HepG2 (cell line): ENCODE results near the gene UNC5CL. TPM values are rescaled to one million over a fixed set of nuclear protein-coding genes. Genes with fewer than 3 reads are reported as not detected.
A peak's percentile ranks its signal among the peaks of the same experiment; 100 is the strongest.

Source experiments
- ATAC-seq: fragments of 200-7000 bp; cut with Tn5 transposase; 3 replicates; pipeline ENCODE4 v1.9.1; 2020; ENCODE audit warnings: mild to moderate bottlenecking, moderate library complexity
- BruUV-seq: library from RNA; stranded (reverse); fragments of 400-500 nt; replicated peaks from 2 replicates; lab custom pipeline; 2021; lab: Mats Ljungman, UMichigan
- CTCF ChIA-PET: fragments of 300-600 bp; formaldehyde crosslinking; extraction: SDS; loops from one replicate; lab custom pipeline; 2021; ENCODE audit warnings: low total read pairs, inconsistent platforms, low intra/inter-chr PET ratio; lab: Yijun Ruan, JAX
- POLR2A ChIA-PET: fragments of 350-600 bp; sonication (Branson Sonifier 250); formaldehyde crosslinking; loops from one replicate; lab custom pipeline; 2020; ENCODE audit warnings: antibody characterized with exemption, inconsistent platforms; lab: Yijun Ruan, JAX
- DNase-seq: peaks from one replicate; pipeline ENCODE4 v3.0.0-alpha.2; 2015; ENCODE audit warnings: low spot score
- FAIRE-seq: peaks from 3 replicates; lab custom pipeline; 2011; peaks lifted over from hg19 to GRCh38; lab: Jason Lieb, UNC
- H2AFZ ChIP-seq: one replicate; pipeline ENCODE4 v1.6.1; 2011; ENCODE audit warnings: low read length, inconsistent platforms
- H3K27ac ChIP-seq: fragments of 300-600 bp; 3 replicates; pipeline ENCODE4 v1.8.0; 2011; ENCODE audit warnings: mixed run types, mild to moderate bottlenecking, mixed read lengths, low read length, inconsistent platforms; ENCODE audit not compliant: insufficient read depth; ENCODE audit errors: extremely low read length
- H3K27me3 ChIP-seq, 2 experiments: fragments of 200-600 bp in 1 of 2; 2 replicates in 1 of 2; 3 replicates in 1 of 2; pipeline versions ENCODE4 v1.6.0 to v1.8.0; 2011; ENCODE audit warnings: low read length in 2 of 2, mild to moderate bottlenecking in 2 of 2, moderate library complexity in 2 of 2, inconsistent platforms in 1 of 2; ENCODE audit not compliant: insufficient read depth in 2 of 2, control insufficient read depth in 1 of 2
- H3K36me3 ChIP-seq, 2 experiments: fragments of 200-600 bp in 1 of 2; replicated peaks in 1 of 2; 2 replicates in 1 of 2; 3 replicates in 1 of 2; pipeline versions ENCODE4 v1.5.1 to v1.8.0; 2011; ENCODE audit warnings: low read length in 2 of 2, inconsistent platforms in 1 of 2; ENCODE audit not compliant: insufficient read depth in 2 of 2, control insufficient read depth in 1 of 2
- H3K4me1 ChIP-seq: 2 replicates; pipeline ENCODE4 v1.5.1; 2012; ENCODE audit warnings: low read length, inconsistent platforms; ENCODE audit not compliant: insufficient read depth
- H3K4me2 ChIP-seq: 2 replicates; pipeline ENCODE4 v1.6.0; 2011; ENCODE audit warnings: low read depth, low read length, inconsistent platforms
- H3K4me3 ChIP-seq, 3 experiments: fragments of 200-600 bp in 1 of 3; sonication (generic), shearing (Covaris generic) in 1 of 3; replicated peaks in 1 of 3; 2 replicates each; pipeline ENCODE4 v1.5.1; 2011 to 2016; ENCODE audit warnings: low read length in 3 of 3, inconsistent platforms in 2 of 3, low read depth in 2 of 3, mild to moderate bottlenecking in 2 of 3, control low read depth in 1 of 3, mixed read lengths in 1 of 3; ENCODE audit not compliant: insufficient read depth in 1 of 3
- H3K79me2 ChIP-seq: one replicate; pipeline ENCODE4 v1.6.1; 2011; ENCODE audit warnings: low read length, inconsistent platforms; ENCODE audit not compliant: insufficient read depth
- H3K9ac ChIP-seq: 2 replicates; pipeline ENCODE4 v1.6.0; 2011; ENCODE audit warnings: mild to moderate bottlenecking, low read depth, low read length, inconsistent platforms; ENCODE audit not compliant: insufficient read depth
- H3K9me3 ChIP-seq: 2 replicates; pipeline ENCODE4 v1.5.1; 2012; ENCODE audit warnings: mild to moderate bottlenecking, low read length
- H4K20me1 ChIP-seq: 2 replicates; pipeline ENCODE4 v1.6.0; 2011; ENCODE audit warnings: inconsistent platforms, mild to moderate bottlenecking, low read length, moderate library complexity; ENCODE audit not compliant: insufficient read depth
- AHDC1 ChIP-seq: sonication (generic); formaldehyde crosslinking; IDR thresholded peaks from 2 replicates; pipeline ENCODE4 v1.5.1; 2020; ENCODE audit warnings: mild to moderate bottlenecking, missing genetic modification reagents, borderline replicate concordance
- ARID5B ChIP-seq: IDR thresholded peaks from 2 replicates; pipeline ENCODE4 v1.4.0; 2020; ENCODE audit warnings: mild to moderate bottlenecking, missing genetic modification reagents
- HNF4A ChIP-seq: sonication (generic); formaldehyde crosslinking; IDR thresholded peaks from 2 replicates; pipeline ENCODE4 v1.4.0; 2020; ENCODE audit warnings: missing genetic modification reagents
- TAF15 ChIP-seq: fragments of 200-400 bp; formaldehyde crosslinking; IDR thresholded peaks from one replicate; pipeline ENCODE4 v1.6.1; 2018; ENCODE audit warnings: mild to moderate bottlenecking, low read depth, low read length; ENCODE audit not compliant: poor library complexity, severe bottlenecking
- WGBS: methylation state at CpG from one replicate; pipeline ENCODE4 v1.1.6; 2017; ENCODE audit warnings: low lambda C conversion rate; 5-methylcytosine and 5-hydroxymethylcytosine counted together
- in situ Hi-C: cut with HindIII; loops from 2 replicates; pipeline ENCODE4 v1.10.0; 2017; ENCODE audit warnings: low pct_unique_long_range_greater_than_20kb; ENCODE audit not compliant: extremely low pct_ligation_motif_present
- intact Hi-C: fragments of 100-400 bp; cut with micrococcal nuclease; formaldehyde crosslinking; loops from one replicate; pipeline ENCODE4 v1.10.0; 2022; ENCODE audit not compliant: unreplicated experiment
- polyA plus RNA-seq, 8 experiments: library from polyadenylated mRNA; depleted of rRNA in 3 of 8; stranded (reverse) in 7 of 8; unstranded in 1 of 8; fragments of >200 nt; fragmentation: Illumina TruSeq in 4 of 8; extraction: Trizol in 4 of 8; gene quantifications; 2 replicates each; pipeline versions ENCODE4 v1.2.1 to v1.2.3, GENCODE V29; 2011 to 2016; ENCODE audit warnings: low read depth in 4 of 8, missing spikeins in 1 of 8, mixed read lengths in 1 of 8; ENCODE audit not compliant: insufficient read depth in 1 of 8
- total RNA-seq, 5 experiments: library from RNA; depleted of rRNA; stranded (reverse); fragments of >200 nt; fragmentation: Illumina TruSeq; extraction: Trizol; gene quantifications; 2 replicates each; pipeline ENCODE4 v1.2.3, GENCODE V29; 2016; ENCODE audit warnings: low read depth in 1 of 5

UNC5CL gene
- total and polyA plus RNA-seq, 2 of the 13 experiments (the other 11 are each of a cell fraction or from before 2014, with no cell fraction given) = 2.4 to 2.5 TPM

GRCh38 chr6:40990301-40990700 lies 48.7 kb downstream of the UNC5CL start (continued):
- TF ChIP-seq AHDC1 = no peak

DNA sequence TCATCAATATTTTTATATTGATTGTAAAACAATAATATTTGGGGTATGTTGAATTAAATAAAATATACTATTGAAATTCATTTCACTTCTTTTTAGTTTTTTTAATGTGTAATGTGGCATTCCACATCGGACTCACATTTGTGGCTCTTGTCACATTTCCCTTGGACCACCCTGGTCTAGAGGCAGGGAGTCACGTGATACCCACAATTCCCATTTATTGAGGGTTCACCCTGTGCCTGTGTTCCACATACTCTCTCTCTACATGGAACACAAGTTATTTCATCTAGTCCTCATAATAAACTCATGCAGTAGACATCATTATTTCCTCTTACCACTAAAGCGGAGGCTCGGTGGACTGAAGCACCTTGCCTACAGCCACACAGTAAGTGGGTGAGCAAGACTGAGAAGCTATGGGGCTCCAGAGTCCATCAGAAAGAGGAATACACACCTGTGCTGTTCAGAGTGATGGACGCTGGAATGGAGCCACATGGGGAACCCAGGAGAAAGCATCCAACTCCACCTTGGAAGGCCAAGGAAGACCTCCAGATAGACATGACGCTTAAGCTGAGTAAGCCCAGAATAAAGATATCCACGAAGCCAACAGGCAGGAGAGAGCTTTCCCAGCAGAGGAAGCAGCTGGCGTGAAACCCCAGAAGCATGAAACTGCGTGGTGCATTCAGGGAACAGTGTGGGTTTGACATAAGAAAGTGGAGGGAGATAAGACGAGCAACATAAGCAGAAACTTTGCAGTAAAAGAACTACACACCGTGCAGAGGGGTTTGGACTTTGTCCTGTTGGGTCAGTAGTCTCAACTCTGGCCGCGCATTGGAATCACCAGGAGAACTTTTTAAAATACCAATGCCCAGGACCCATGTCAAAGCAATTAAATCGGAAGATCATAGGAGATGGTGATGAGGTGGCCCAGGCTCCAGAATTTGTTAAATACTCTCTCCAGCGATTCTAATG lies 49.5 kb downstream of the UNC5CL start:
- DNase-seq (no peak), ATAC-seq (no peak), FAIRE-seq (no peak)
- TF ChIP-seq HNF4A (CRISPR knock-in tag) (peak; percentile 63), ARID5B (CRISPR knock-in tag) (0 out of 2 replicates have a peak, but pooled peaks have one; percentile 9), TAF15 (no peak)
- Histone ChIP-seq H3K4me3 (no peak overlapping the region), H3K79me2 (no peaks in the 10 kb centered on the region), H3K9ac (no peak overlapping the region), H3K27me3 (no peaks in the 10 kb centered on the region; a peak in 1 of 5 replicates), H3K27ac (no peak overlapping the region), H3K36me3 (no peaks in the 10 kb centered on the region), H4K20me1 (no peaks in the 10 kb centered on the region), H3K4me1 (peaks cover 65% of the 10 kb centered on the region), H3K9me3 (no peaks in the 10 kb centered on the region), H2AFZ (no peak overlapping the region), H3K4me2 (peak overlapping the region; percentile 28; the same call in 1 of the 2 replicates)
- CTCF ChIA-PET = interaction anchor here (1.3 to 1.6 kb wide), 2 partner anchors 38 to 39 kb away, joined by 5 read pairs; no protein-coding TSS in a partner anchor
- WGBS = 43% methylated on average over 15 of the region's 15 CpGs
- in situ Hi-C loops (no loop called here), intact Hi-C loops (no loop called here)
- POLR2A ChIA-PET = no interaction called here
- BruUV-seq = no TSS peak
